Activated naive CD8-positive, alpha-beta T cell treated with anti-CD3 and anti-CD28 coated beads, Interleukin-2, amount 50 U/mL, for 24 hours (primary cell): Measurements from ENCODE around the gene NSG2.
"Not testable (repeated sequence)": the region's sequence is repeated elsewhere in the genome, so short reads cannot be mapped to it uniquely, and the experiment has no call there.

Experiments
- ATAC-seq: fragments of 150-1000 bp; cut with Tn5 transposase; one replicate; pipeline ENCODE4 v1.10.0; 2021
- DNase-seq: peaks from one replicate; pipeline ENCODE4 v3.0.0; 2021
- H3K27ac Mint-ChIP-seq: one replicate; pipeline ENCODE4 v1.8.0; 2021; ENCODE audit warnings: mild to moderate bottlenecking, mixed read lengths
- H3K27me3 Mint-ChIP-seq: one replicate; pipeline ENCODE4 v1.8.0; 2021; ENCODE audit warnings: mixed read lengths
- H3K36me3 Mint-ChIP-seq: one replicate; pipeline ENCODE4 v1.8.0; 2021; ENCODE audit warnings: low read depth, mixed read lengths
- H3K4me1 Mint-ChIP-seq: one replicate; pipeline ENCODE4 v1.8.0; 2021; ENCODE audit warnings: mixed read lengths
- H3K4me3 Mint-ChIP-seq: one replicate; pipeline ENCODE4 v1.8.0; 2021; ENCODE audit warnings: mild to moderate bottlenecking, moderate library complexity, mixed read lengths
- H3K9me3 Mint-ChIP-seq: one replicate; pipeline ENCODE4 v1.8.0; 2021; ENCODE audit warnings: mixed read lengths

The NSG2 gene

GRCh38 chr5:174045470-174046025, at the start of gene NSG2:
NSG2 (plus strand) TSS chr5:174045706; CDS start chr5:174046756, 1,050 bp downstream.
- Mint-ChIP-seq H3K9me3 (no peaks in the 10 kb centered on the region), H3K27me3 (peaks cover 17% of the 10 kb centered on the region), H3K27ac (no peak within 1 kb of the TSS), H3K36me3 (no peaks in the 10 kb centered on the region), H3K4me1 (no peaks in the 10 kb centered on the region), H3K4me3 (no peak within 1 kb of the TSS)
- DNase-seq (peak; percentile 28), ATAC-seq (peak; percentile 65)

- H3K27me3 Mint-ChIP-seq = peaks cover 27% of the 10 kb centered on the region
- no peak overlapping the region for H3K4me3 Mint-ChIP-seq
- no peaks in the 10 kb centered on the region for H3K4me1 Mint-ChIP-seq
- no peaks in the 10 kb centered on the region for H3K9me3 Mint-ChIP-seq
- DNase-seq = no peak
- no peak overlapping the region for H3K27ac Mint-ChIP-seq
- H3K36me3 Mint-ChIP-seq = no peaks in the 10 kb centered on the region
- ATAC-seq = no peak
Measured at GRCh38 chr5:173997331-173997730, 48.2 kb upstream of the NSG2 start.

GRCh38 chr5:173998531-173998930, 47.0 kb upstream of the NSG2 start:
- no peaks in the 10 kb centered on the region for H3K9me3 Mint-ChIP-seq
- DNase-seq (no peak), ATAC-seq (no peak)
- no peaks in the 10 kb centered on the region for H3K36me3 Mint-ChIP-seq
- H3K4me3 Mint-ChIP-seq = no peak overlapping the region
- no peak overlapping the region for H3K27ac Mint-ChIP-seq
- peaks cover 31% of the 10 kb centered on the region for H3K27me3 Mint-ChIP-seq
- H3K4me1 Mint-ChIP-seq = peaks cover under 1% of the 10 kb centered on the region

- H3K4me3 Mint-ChIP-seq = no peak overlapping the region
- ATAC-seq = no peak
- H3K27ac Mint-ChIP-seq = no peak overlapping the region
- H3K4me1 Mint-ChIP-seq = peaks cover 2% of the 10 kb centered on the region
- DNase-seq = no peak
- H3K9me3 Mint-ChIP-seq = no peaks in the 10 kb centered on the region
- H3K27me3 Mint-ChIP-seq = peaks cover 27% of the 10 kb centered on the region
- H3K36me3 Mint-ChIP-seq = no peaks in the 10 kb centered on the region
Measured at GRCh38 chr5:174000076-174000475, 45.4 kb upstream of the NSG2 start.

GRCh38 chr5:174003795-174004194, 41.7 kb upstream of the NSG2 start:
- Mint-ChIP-seq H3K4me3 (no peak overlapping the region), H3K27me3 (peaks cover 21% of the 10 kb centered on the region), H3K4me1 (peaks cover 2% of the 10 kb centered on the region), H3K36me3 (no peaks in the 10 kb centered on the region), H3K9me3 (no peaks in the 10 kb centered on the region), H3K27ac (no peak overlapping the region)
- ATAC-seq = peak; percentile 79
- no peak for DNase-seq

- H3K9me3 Mint-ChIP-seq = peaks cover 4% of the 10 kb centered on the region
- H3K27me3 Mint-ChIP-seq = peaks cover 15% of the 10 kb centered on the region
- H3K36me3 Mint-ChIP-seq = no peaks in the 10 kb centered on the region
- H3K27ac Mint-ChIP-seq = no peak overlapping the region
- no peak overlapping the region for H3K4me3 Mint-ChIP-seq
- ATAC-seq = no peak
- H3K4me1 Mint-ChIP-seq = no peaks in the 10 kb centered on the region
- DNase-seq = no peak
Measured at GRCh38 chr5:174008922-174009321, 36.6 kb upstream of the NSG2 start.

GRCh38 chr5:174010365-174010764, 35.1 kb upstream of the NSG2 start:
- Mint-ChIP-seq H3K4me3 (no peak overlapping the region), H3K9me3 (peaks cover 4% of the 10 kb centered on the region), H3K27ac (no peak overlapping the region), H3K4me1 (no peaks in the 10 kb centered on the region), H3K36me3 (no peaks in the 10 kb centered on the region), H3K27me3 (peaks cover 15% of the 10 kb centered on the region)
- ATAC-seq (no peak), DNase-seq (no peak)

- H3K27ac Mint-ChIP-seq = no peak overlapping the region
Measured at GRCh38 chr5:174011441-174011840, 34.1 kb upstream of the NSG2 start.

GRCh38 chr5:174020069-174020927, 25.2 kb upstream of the NSG2 start:
- H3K27me3 Mint-ChIP-seq = peaks cover 29% of the 10 kb centered on the region
- DNase-seq = peak; percentile 5
- not testable (repeated sequence) for H3K4me1 Mint-ChIP-seq, H3K36me3 Mint-ChIP-seq, H3K4me3 Mint-ChIP-seq, H3K27ac Mint-ChIP-seq, ATAC-seq, H3K9me3 Mint-ChIP-seq

More at GRCh38 chr5:174011441-174011840, 34.1 kb upstream of the NSG2 start:
- H3K9me3 Mint-ChIP-seq = peaks cover 4% of the 10 kb centered on the region
- H3K4me3 Mint-ChIP-seq = no peak overlapping the region
- no peaks in the 10 kb centered on the region for H3K36me3 Mint-ChIP-seq
- H3K27me3 Mint-ChIP-seq = peaks cover 10% of the 10 kb centered on the region
- ATAC-seq (no peak), DNase-seq (no peak)
- H3K4me1 Mint-ChIP-seq = no peaks in the 10 kb centered on the region

GRCh38 chr5:174020928-174021304, 24.6 kb upstream of the NSG2 start:
- Mint-ChIP-seq H3K27ac (no peak overlapping the region), H3K9me3 (no peaks in the 10 kb centered on the region), H3K4me1 (no peaks in the 10 kb centered on the region), H3K27me3 (peaks cover 30% of the 10 kb centered on the region), H3K36me3 (no peaks in the 10 kb centered on the region), H3K4me3 (no peak overlapping the region)
- DNase-seq (no peak), ATAC-seq (no peak)

GRCh38 chr5:174022384-174023095, 23.0 kb upstream of the NSG2 start:
- Mint-ChIP-seq H3K4me1 (no peaks in the 10 kb centered on the region), H3K4me3 (no peak overlapping the region), H3K27ac (no peak overlapping the region), H3K27me3 (peaks cover 36% of the 10 kb centered on the region), H3K36me3 (no peaks in the 10 kb centered on the region), H3K9me3 (no peaks in the 10 kb centered on the region)
- DNase-seq = no peak
- no peak for ATAC-seq

GRCh38 chr5:174030286-174030685, 15.2 kb upstream of the NSG2 start:
- Mint-ChIP-seq H3K27ac (no peak overlapping the region), H3K27me3 (peaks cover 11% of the 10 kb centered on the region), H3K4me3 (no peak overlapping the region), H3K36me3 (no peaks in the 10 kb centered on the region), H3K9me3 (peaks cover 24% of the 10 kb centered on the region), H3K4me1 (no peaks in the 10 kb centered on the region)
- no peak for DNase-seq
- no peak for ATAC-seq

- Mint-ChIP-seq H3K4me3 (no peak overlapping the region), H3K27ac (no peak overlapping the region), H3K9me3 (no peaks in the 10 kb centered on the region), H3K4me1 (no peaks in the 10 kb centered on the region), H3K27me3 (peaks cover 17% of the 10 kb centered on the region), H3K36me3 (no peaks in the 10 kb centered on the region)
- DNase-seq = no peak
- no peak for ATAC-seq
Measured at GRCh38 chr5:174044466-174045254, 846 bp upstream of the NSG2 start.

GRCh38 chr5:174046558-174046957, 1.1 kb downstream of the NSG2 start:
- Mint-ChIP-seq H3K27ac (no peak overlapping the region), H3K4me1 (no peaks in the 10 kb centered on the region), H3K4me3 (no peak overlapping the region), H3K36me3 (no peaks in the 10 kb centered on the region), H3K27me3 (peaks cover 20% of the 10 kb centered on the region), H3K9me3 (no peaks in the 10 kb centered on the region)
- ATAC-seq = no peak
- no peak for DNase-seq
